H1 (cell line): Measurements from ENCODE around the gene HNRNPA1. TPM values are rescaled to one million over a fixed set of nuclear protein-coding genes. Genes with fewer than 3 reads are reported as not detected.

Experiments used
- NRF1 ChIP-seq: IDR thresholded peaks from 2 replicates; pipeline ENCODE4 v1.6.1; 2011; ENCODE audit warnings: mild to moderate bottlenecking, low read depth, low read length, improper control_type of control experiment
- polyA plus RNA-seq, 7 experiments: library from polyadenylated mRNA; depleted of rRNA in 3 of 7; stranded (reverse) in 5 of 7; unstranded in 2 of 7; fragments of >200 nt in 5 of 7; fragments of 200-250 nt in 2 of 7; gene quantifications; 1 replicate in 5 of 7; 2 replicates in 1 of 7; 4 replicates in 1 of 7; pipeline versions ENCODE4 v1.2.1 to v1.2.3, GENCODE V29; 2011 to 2013; ENCODE audit warnings: missing spikeins in 2 of 7, mixed read lengths in 2 of 7
- total RNA-seq: library from RNA; stranded (reverse); fragmentation: NEBNext Ultra II Directional; extraction: Animal tissue kit (Norgen Biotek cat#: 25700); gene quantifications from 2 replicates; pipeline ENCODE4 v1.2.1, GENCODE V29; 2021

Gene HNRNPA1
- total and polyA plus RNA-seq, 2 of the 8 experiments (the other 6 are each of a cell fraction or from before 2014, with no cell fraction given), result 835 to 2,738 TPM

GRCh38 chr12:54251667-54252284, 28.8 kb upstream of the HNRNPA1 start (continued):
- no peak for TF ChIP-seq NRF1
